Uterus (tissue), 2 donors: Measurements from ENCODE around the gene PRAMEF8.
"Not testable (repeated sequence)": the region's sequence is repeated elsewhere in the genome, so short reads cannot be mapped to it uniquely, and the experiment has no call there.

Source experiments
- CTCF ChIP-seq, 4 experiments: fragments of 200-600 bp in 2 of 4; fragments of 450-650 bp in 2 of 4; sonication (generic) in 2 of 4; IDR thresholded peaks; one replicate each; pipeline ENCODE4 v1.5.1; 2016 to 2019; ENCODE audit warnings: antibody characterized with exemption in 4 of 4, mild to moderate bottlenecking in 2 of 4, moderate library complexity in 1 of 4
- POLR2A ChIP-seq, 2 donors: fragments of 450-650 bp; IDR thresholded peaks; one replicate each; pipeline ENCODE4 v1.6.1; 2016; ENCODE audit warnings: antibody characterized with exemption in 2 of 2, mild to moderate bottlenecking in 1 of 2, moderate library complexity in 1 of 2

- TF ChIP-seq CTCF, POLR2A (IDR thresholded peaks at IDR 0.05): not testable (repeated sequence)
Observed at GRCh38 chr1:13277016-13277415, 7.9 kb downstream of the PRAMEF8 start.
